ENCODE measurements around the gene SHC3. TPM values are rescaled to one million over a fixed set of nuclear protein-coding genes. Genes with fewer than 3 reads are reported as not detected.

Gene SHC3
- total RNA-seq, 1 donor = 0.36 TPM

GRCh38 chr9:88975966-88976889 is 202.4 kb downstream of the SHC3 start:
- Histone ChIP-seq H3K27ac (ENCODE audit: low read depth, low read length) (no peak overlapping the region), H2AFZ (ENCODE audit: low read length) (no peak overlapping the region), H3K4me1 (ENCODE audit: insufficient read depth, low read length) (peaks cover 9% of the 10 kb centered on the region), H3K27me3 (ENCODE audit: insufficient read depth, low read length) (peaks cover 2% of the 10 kb centered on the region), H3K9me3 (ENCODE audit: low read depth, low read length) (no peaks in the 10 kb centered on the region), H3K79me2 (ENCODE audit: insufficient read depth, low read length) (no peaks in the 10 kb centered on the region), H4K20me1 (ENCODE audit: insufficient read depth, low read length) (no peaks in the 10 kb centered on the region), H3K4me2 (ENCODE audit: insufficient read depth, low read length) (no peak overlapping the region), H3K36me3 (ENCODE audit: insufficient read depth, low read length) (no peaks in the 10 kb centered on the region), H3K4me3 (ENCODE audit: insufficient read depth, low read length) (no peak overlapping the region)
- no peak for TF ChIP-seq CTCF (IDR thresholded peaks at IDR 0.05; ENCODE audit: extremely low read depth, low read depth, low read length)
- no peak for DNase-seq (ENCODE audit: insufficient read length, low spot score, missing footprints)

GRCh38 chr9:88974641-88975040 is 204.0 kb downstream of the SHC3 start:
- Histone ChIP-seq H3K4me2 (ENCODE audit: insufficient read depth, low read length) (no peak overlapping the region), H3K27ac (ENCODE audit: low read depth, low read length) (no peak overlapping the region), H3K79me2 (ENCODE audit: insufficient read depth, low read length) (no peaks in the 10 kb centered on the region), H2AFZ (ENCODE audit: low read length) (no peak overlapping the region), H3K27me3 (ENCODE audit: insufficient read depth, low read length) (peaks cover 8% of the 10 kb centered on the region), H4K20me1 (ENCODE audit: insufficient read depth, low read length) (no peaks in the 10 kb centered on the region), H3K4me1 (ENCODE audit: insufficient read depth, low read length) (no peaks in the 10 kb centered on the region), H3K9me3 (ENCODE audit: low read depth, low read length) (no peaks in the 10 kb centered on the region), H3K4me3 (ENCODE audit: insufficient read depth, low read length) (no peak overlapping the region), H3K36me3 (ENCODE audit: insufficient read depth, low read length) (no peaks in the 10 kb centered on the region)
- no peak for TF ChIP-seq CTCF (IDR thresholded peaks at IDR 0.05; ENCODE audit: extremely low read depth, low read depth, low read length)
- DNase-seq (ENCODE audit: insufficient read length, low spot score, missing footprints) = no peak

GRCh38 chr9:88973281-88974045 is 205.2 kb downstream of the SHC3 start:
- Histone ChIP-seq H3K27ac (ENCODE audit: low read depth, low read length) (no peak overlapping the region), H3K4me3 (ENCODE audit: insufficient read depth, low read length) (no peak overlapping the region), H3K9me3 (ENCODE audit: low read depth, low read length) (no peaks in the 10 kb centered on the region), H3K4me2 (ENCODE audit: insufficient read depth, low read length) (no peak overlapping the region), H3K4me1 (ENCODE audit: insufficient read depth, low read length) (no peaks in the 10 kb centered on the region), H3K36me3 (ENCODE audit: insufficient read depth, low read length) (no peaks in the 10 kb centered on the region), H3K27me3 (ENCODE audit: insufficient read depth, low read length) (peaks cover 15% of the 10 kb centered on the region), H3K79me2 (ENCODE audit: insufficient read depth, low read length) (no peaks in the 10 kb centered on the region), H4K20me1 (ENCODE audit: insufficient read depth, low read length) (no peaks in the 10 kb centered on the region), H2AFZ (ENCODE audit: low read length) (no peak overlapping the region)
- no peak for DNase-seq (ENCODE audit: insufficient read length, low spot score, missing footprints)
- no peak for TF ChIP-seq CTCF (IDR thresholded peaks at IDR 0.05; ENCODE audit: extremely low read depth, low read depth, low read length)

- Histone ChIP-seq H3K4me2 (ENCODE audit: insufficient read depth, low read length) (no peak overlapping the region), H2AFZ (ENCODE audit: low read length) (no peak overlapping the region), H3K9me3 (ENCODE audit: low read depth, low read length) (no peaks in the 10 kb centered on the region), H3K79me2 (ENCODE audit: insufficient read depth, low read length) (no peaks in the 10 kb centered on the region), H4K20me1 (ENCODE audit: insufficient read depth, low read length) (no peaks in the 10 kb centered on the region), H3K4me3 (ENCODE audit: insufficient read depth, low read length) (no peak overlapping the region), H3K4me1 (ENCODE audit: insufficient read depth, low read length) (no peaks in the 10 kb centered on the region), H3K36me3 (ENCODE audit: insufficient read depth, low read length) (no peaks in the 10 kb centered on the region), H3K27ac (ENCODE audit: low read depth, low read length) (no peak overlapping the region), H3K27me3 (ENCODE audit: insufficient read depth, low read length) (peaks cover 15% of the 10 kb centered on the region)
- no peak for DNase-seq (ENCODE audit: insufficient read length, low spot score, missing footprints)
- no peak for TF ChIP-seq CTCF (IDR thresholded peaks at IDR 0.05; ENCODE audit: extremely low read depth, low read depth, low read length)
Observed at GRCh38 chr9:88972401-88972800, 206.2 kb downstream of the SHC3 start.

Data from osteoblast (primary cell).